B cell (primary cell): ENCODE results near the gene FAM184A.
A peak's percentile ranks its signal among the peaks of the same experiment; 100 is the strongest.

ENCODE experiments used
- EZH2 ChIP-seq: IDR thresholded peaks from 2 replicates; pipeline ENCODE4 v1.6.1; 2012; ENCODE audit warnings: borderline replicate concordance, low read depth, mild to moderate bottlenecking, moderate library complexity, low read length; ENCODE audit not compliant: insufficient read depth, poor library complexity, severe bottlenecking
- TF ChIP-seq, protein P1 (sequence below): fragments of 200-600 bp; IDR thresholded peaks from one replicate; pipeline ENCODE4 v1.8.0; 2022; ENCODE audit warnings: antibody characterized with exemption, mild to moderate bottlenecking

DNA sequence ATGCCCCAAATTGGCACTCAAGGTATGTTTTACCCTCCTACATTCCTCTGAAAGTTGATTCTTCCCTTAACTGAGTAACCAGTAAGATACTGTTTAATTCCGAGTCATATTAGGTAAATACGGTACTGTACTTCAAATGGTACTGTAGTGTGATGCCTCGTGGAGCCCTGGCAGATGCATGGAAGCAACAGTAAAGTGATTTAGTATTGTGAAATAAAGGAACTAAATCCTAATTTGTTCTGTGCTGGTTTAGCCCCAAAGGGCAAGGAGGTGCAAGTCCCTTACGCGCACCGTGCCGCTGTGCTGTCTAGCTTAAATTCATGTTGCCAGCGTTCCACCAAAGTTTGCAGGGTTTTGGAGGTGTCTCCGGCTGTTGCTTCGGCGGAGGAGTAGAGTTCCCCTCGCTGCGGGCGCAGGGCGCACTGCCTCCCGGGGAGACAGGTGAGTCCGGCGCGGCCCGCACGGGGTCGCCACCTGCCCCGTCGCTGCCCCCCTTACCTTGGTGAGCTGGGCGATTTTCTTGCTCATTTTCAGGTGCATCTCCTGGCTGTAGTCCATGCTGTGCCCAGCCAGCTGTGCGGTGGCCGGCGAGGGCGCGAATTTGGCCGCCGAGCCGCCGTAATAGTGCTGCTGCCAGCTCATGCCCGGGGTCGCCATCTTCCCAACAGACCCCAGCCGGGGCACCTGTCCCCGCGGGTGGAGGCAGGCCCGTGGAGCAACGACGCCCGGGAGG is 655 bp downstream of the FAM184A start:
- TF ChIP-seq, protein P1, sequence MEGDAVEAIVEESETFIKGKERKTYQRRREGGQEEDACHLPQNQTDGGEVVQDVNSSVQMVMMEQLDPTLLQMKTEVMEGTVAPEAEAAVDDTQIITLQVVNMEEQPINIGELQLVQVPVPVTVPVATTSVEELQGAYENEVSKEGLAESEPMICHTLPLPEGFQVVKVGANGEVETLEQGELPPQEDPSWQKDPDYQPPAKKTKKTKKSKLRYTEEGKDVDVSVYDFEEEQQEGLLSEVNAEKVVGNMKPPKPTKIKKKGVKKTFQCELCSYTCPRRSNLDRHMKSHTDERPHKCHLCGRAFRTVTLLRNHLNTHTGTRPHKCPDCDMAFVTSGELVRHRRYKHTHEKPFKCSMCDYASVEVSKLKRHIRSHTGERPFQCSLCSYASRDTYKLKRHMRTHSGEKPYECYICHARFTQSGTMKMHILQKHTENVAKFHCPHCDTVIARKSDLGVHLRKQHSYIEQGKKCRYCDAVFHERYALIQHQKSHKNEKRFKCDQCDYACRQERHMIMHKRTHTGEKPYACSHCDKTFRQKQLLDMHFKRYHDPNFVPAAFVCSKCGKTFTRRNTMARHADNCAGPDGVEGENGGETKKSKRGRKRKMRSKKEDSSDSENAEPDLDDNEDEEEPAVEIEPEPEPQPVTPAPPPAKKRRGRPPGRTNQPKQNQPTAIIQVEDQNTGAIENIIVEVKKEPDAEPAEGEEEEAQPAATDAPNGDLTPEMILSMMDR: peak; percentile 23
- TF ChIP-seq EZH2: no peak
